ENCODE results near the gene ADSS2. TPM values are rescaled to one million over a fixed set of nuclear protein-coding genes. Genes with fewer than 3 reads are reported as not detected.

ADSS2 gene
- total and polyA plus RNA-seq, 2 of the 4 experiments (the other 2 are of a cell fraction), result 14.9 to 30.1 TPM

- Histone ChIP-seq H2AK9ac (replicated peaks; ENCODE audit: low read depth, low read length, poor library complexity) (no peak overlapping the region), H2AK5ac (ENCODE audit: low read depth, low read length) (no peak overlapping the region), H3K14ac (replicated peaks; ENCODE audit: low read depth, low read length) (no peak overlapping the region), H4K91ac (ENCODE audit: insufficient read depth, low read depth, low read length) (no peak overlapping the region), H3K36me3 (ENCODE audit: control insufficient read depth, insufficient read depth, low read length) (no peaks in the 10 kb centered on the region), H3K4me1 (ENCODE audit: control insufficient read depth, insufficient read depth, low read length) (peaks cover 7% of the 10 kb centered on the region), H4K20me1 (ENCODE audit: insufficient read depth, low read length) (no peaks in the 10 kb centered on the region), H3K4me2 (ENCODE audit: low read depth, low read length) (peak overlapping the region; percentile 49; the same call in 1 of the 2 replicates), H3K4me3 (ENCODE audit: insufficient read depth, low read depth, low read length) (no peak overlapping the region), H4K8ac (ENCODE audit: low read depth in 2 of 2, low read length in 2 of 2) (peak overlapping the region in 1 of 2 experiments; percentile 41; a peak in 1 of 4 replicates), H2BK120ac (ENCODE audit: low read depth, low read length) (no peak overlapping the region), H3K9me3 (ENCODE audit: control insufficient read depth, insufficient read depth, low read length) (no peaks in the 10 kb centered on the region), H3K4ac (ENCODE audit: low read depth, low read length) (no peak overlapping the region), H2BK5ac (ENCODE audit: low read depth, low read length, poor library complexity, severe bottlenecking) (peak overlapping the region; percentile 60), H3K27ac (ENCODE audit: insufficient read depth, low read length) (no peak overlapping the region), H3K18ac (ENCODE audit: low read depth, low read length) (no peak overlapping the region; the same call in 1 of the 2 replicates), H4K5ac (ENCODE audit: low read depth, low read length) (no peak overlapping the region), H3K27me3 (ENCODE audit: control insufficient read depth, insufficient read depth, low read length) (no peaks in the 10 kb centered on the region), H3K79me1 (ENCODE audit: low read depth in 1 of 2, low read length in 2 of 2) (no peaks in the 10 kb centered on the region), H3K23ac (ENCODE audit: low read depth, low read length) (no peak overlapping the region), H3K56ac (ENCODE audit: extremely low read depth, insufficient read depth, low read length) (no peak overlapping the region), H2BK15ac (ENCODE audit: low read depth, low read length) (no peak overlapping the region), H3K9ac (ENCODE audit: low read depth, low read length) (no peak overlapping the region; the same call in 1 of the 2 replicates), H2AFZ (replicated peaks; ENCODE audit: low read length, poor library complexity) (no peak overlapping the region), H2BK20ac (ENCODE audit: low read depth, low read length) (no peak overlapping the region), H3K9me1 (ENCODE audit: insufficient read depth, low read length) (no peaks in the 10 kb centered on the region)
- ATAC-seq (ENCODE audit: low read depth) (peak; percentile 69), DNase-seq (peak; percentile 54)
- WGBS, 2 experiments (ENCODE audit: extremely low coverage in 2 of 2, insufficient read length in 1 of 2), result 100% methylated on average over 1 of the region's 7 CpGs; no CpG with 5 or more reads in 1 of the 2 experiments
- CTCF ChIA-PET, result interaction anchor here (0.6 kb wide), 1 partner anchor 208 kb away, joined by 4 read pairs; no protein-coding TSS in a partner anchor
- POLR2A ChIA-PET (ENCODE audit: unreplicated experiment), result interaction anchor here (0.6 kb wide), 1 partner anchor 315 kb away, joined by 3 read pairs; no protein-coding TSS in a partner anchor
- no TSS peak for BruUV-seq (replicated peaks)
- in situ Hi-C loops (cut with MboI; ENCODE audit: low sequenced_read_pairs), result no loop called here
- TF ChIP-seq CTCF (conservative IDR thresholded peaks at IDR 0.05; ENCODE audit: low read depth, low read length), result no peak
- TF ChIP-seq SMC3 (IDR thresholded peaks at IDR 0.05; ENCODE audit: low read depth, low read length), result no peak
- TF ChIP-seq RCOR1 (IDR thresholded peaks at IDR 0.05; ENCODE audit: insufficient replicate concordance, low read length), result no peak
- TF ChIP-seq NFE2L2 (IDR thresholded peaks at IDR 0.05; ENCODE audit: low read depth, low read length), result no peak
- TF ChIP-seq CHD1 (IDR thresholded peaks at IDR 0.05; ENCODE audit: low read depth, low read length), result no peak
- TF ChIP-seq MAZ (IDR thresholded peaks at IDR 0.05; ENCODE audit: borderline replicate concordance, low read depth, low read length), result no peak
- no peak for TF ChIP-seq MXI1 (IDR thresholded peaks at IDR 0.05; ENCODE audit: borderline replicate concordance, low read depth, low read length)
- TF ChIP-seq FOS (IDR thresholded peaks at IDR 0.05; ENCODE audit: low read depth, low read length), result no peak
- no peak for TF ChIP-seq CEBPB (IDR thresholded peaks at IDR 0.05; ENCODE audit: low read depth, low read length)
- no peak for TF ChIP-seq BHLHE40 (IDR thresholded peaks at IDR 0.05; ENCODE audit: low read depth, low read length)
- no peak for TF ChIP-seq POLR2A (IDR thresholded peaks at IDR 0.05; ENCODE audit: low read depth, low read length)
- TF ChIP-seq ELK1 (IDR thresholded peaks at IDR 0.05; ENCODE audit: borderline replicate concordance, low read depth, low read length), result no peak
- no peak for TF ChIP-seq RAD21 (IDR thresholded peaks at IDR 0.05; ENCODE audit: low read length)
- no peak for TF ChIP-seq RFX5 (IDR thresholded peaks at IDR 0.05; ENCODE audit: low read depth, low read length)
- TF ChIP-seq MAFK (IDR thresholded peaks at IDR 0.05; ENCODE audit: low read depth, low read length), result no peak
- no peak for TF ChIP-seq USF2 (IDR thresholded peaks at IDR 0.05; ENCODE audit: low read depth, low read length)
- dilution Hi-C loops (cut with HindIII; ENCODE audit: low sequenced_read_pairs, unreplicated experiment), result no loop called here
- intact Hi-C loops (cut with micrococcal nuclease), result no loop called here
Observed at GRCh38 chr1:244388961-244389360, 62.7 kb downstream of the ADSS2 start.

Measured in IMR-90 (cell line).